AG08395 (cell line): ENCODE measurements around the gene FAU.
"Not testable (repeated sequence)": the region's sequence is repeated elsewhere in the genome, so short reads cannot be mapped to it uniquely, and the experiment has no call there.

Source experiments
- DNase-seq: peaks from one replicate; pipeline ENCODE4 v3.0.0; 2012; ENCODE audit warnings: mixed read lengths, low spot score

FAU gene

GRCh38 chr11:65119670-65119995 lies 2.3 kb downstream of the FAU start:
- DNase-seq: no peak

- not testable (repeated sequence) for DNase-seq
Measured at GRCh38 chr11:65118891-65119669, 2.9 kb downstream of the FAU start.

- no peak for DNase-seq
Measured at GRCh38 chr11:65118097-65118837, 3.7 kb downstream of the FAU start.

- peak; percentile 96 for DNase-seq
Measured at GRCh38 chr11:65117206-65118096, 4.5 kb downstream of the FAU start, which contains the start of gene ZNHIT2. Gene ZNHIT2, minus strand, starts transcription at chr11:65117701. Its CDS starts 48 bp downstream, at chr11:65117653.

GRCh38 chr11:65116370-65117205 lies 5.3 kb downstream of the FAU start:
- DNase-seq: peak; percentile 28

GRCh38 chr11:65115361-65116082 lies 6.4 kb downstream of the FAU start:
- DNase-seq: no peak

GRCh38 chr11:65114538-65115171 lies 7.3 kb downstream of the FAU start:
- DNase-seq: no peak

- no peak for DNase-seq
Measured at GRCh38 chr11:65113839-65114238, 8.1 kb downstream of the FAU start.

- no peak for DNase-seq
Measured at GRCh38 chr11:65113361-65113756, 8.6 kb downstream of the FAU start.

- DNase-seq: peak; percentile 45
Measured at GRCh38 chr11:65112546-65113360, 9.2 kb downstream of the FAU start.

GRCh38 chr11:65111744-65112545 lies 10.0 kb downstream of the FAU start, which contains the start of gene TM7SF2:
Gene TM7SF2, plus strand, starts transcription at chr11:65111872. Its CDS starts 144 bp downstream, at chr11:65112016.
- DNase-seq: peak; percentile 96

- no peak for DNase-seq
Measured at GRCh38 chr11:65111159-65111743, 10.7 kb downstream of the FAU start.

- DNase-seq: peak; percentile 86
Measured at GRCh38 chr11:65110354-65110861, 11.5 kb downstream of the FAU start.

GRCh38 chr11:65109231-65110198 lies 12.4 kb downstream of the FAU start:
- no peak for DNase-seq

- DNase-seq: no peak
Measured at GRCh38 chr11:65108469-65109123, 13.3 kb downstream of the FAU start.
